ENCODE results near the gene NBEAL2. TPM values are rescaled to one million over a fixed set of nuclear protein-coding genes. Genes with fewer than 3 reads are reported as not detected.

The NBEAL2 gene
- total and polyA plus RNA-seq, 2 of the 8 experiments (the other 6 are each of a cell fraction or from before 2014, with no cell fraction given), result 27.3 to 46.9 TPM

- TF ChIP-seq FOSL1 (IDR thresholded peaks at IDR 0.05; ENCODE audit: insufficient read depth, low read depth, low read length) (no peak), POU5F1 (IDR thresholded peaks at IDR 0.05; ENCODE audit: low read depth, low read length) (no peak)
These were observed 11.3 kb downstream of the NBEAL2 start (continued) for GRCh38 chr3:46990573-46991374.
